ENCODE measurements around the gene CRYBG2.

CRYBG2 gene

DNA sequence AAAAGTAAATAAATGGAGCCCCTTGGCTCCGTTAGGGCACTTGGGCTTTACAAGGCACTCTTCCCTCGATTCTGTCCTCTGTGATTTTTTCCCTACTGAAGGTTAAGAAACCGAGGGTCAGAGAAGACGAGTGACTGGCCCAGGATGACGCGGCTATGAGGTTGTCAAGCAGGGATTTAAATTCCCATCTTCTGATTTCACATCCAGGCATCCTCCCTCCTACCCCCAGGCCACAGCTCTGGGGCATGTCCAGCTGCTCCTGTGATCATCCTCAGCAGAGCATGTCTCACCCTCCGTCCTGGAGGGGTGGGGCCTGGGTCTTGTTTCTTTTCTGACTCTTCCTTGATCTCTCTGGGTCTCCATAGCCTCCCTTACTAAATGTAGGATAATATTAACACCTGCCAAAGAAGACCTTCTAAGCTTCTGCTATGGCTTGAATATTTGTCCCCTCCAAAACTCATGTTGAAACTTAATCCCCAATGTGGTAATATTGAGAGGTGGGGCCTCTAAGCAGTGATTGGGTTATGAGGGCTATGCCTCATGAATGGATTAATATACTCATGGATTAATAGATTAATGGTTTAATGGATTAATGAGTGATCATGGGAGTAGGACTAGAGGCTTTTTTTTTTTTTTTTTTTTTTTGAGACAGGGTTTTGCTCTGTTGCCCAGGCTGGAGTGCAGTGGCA is 4.6 kb downstream of the CRYBG2 start:
- Histone ChIP-seq H3K4me1 (ENCODE audit: insufficient read depth, low read length) (no peaks in the 10 kb centered on the region), H3K4me3 (ENCODE audit: low read depth in 1 of 2, low read length in 2 of 2) (no peak overlapping the region), H3K27me3 (ENCODE audit: insufficient read depth, low read length, poor library complexity) (no peaks in the 10 kb centered on the region), H3K27ac (ENCODE audit: low read length) (no peak overlapping the region), H4K20me1 (ENCODE audit: insufficient read depth, low read length) (no peaks in the 10 kb centered on the region), H3K4me2 (ENCODE audit: insufficient read depth, low read length) (no peak overlapping the region), H3K79me2 (ENCODE audit: insufficient read depth, low read length) (no peaks in the 10 kb centered on the region), H3K9ac (ENCODE audit: low read depth, low read length) (no peak overlapping the region), H3K9me3 (ENCODE audit: insufficient read depth, low read length, severe bottlenecking) (no peaks in the 10 kb centered on the region), H3K36me3 (ENCODE audit: insufficient read depth, low read length) (no peaks in the 10 kb centered on the region), H2AFZ (ENCODE audit: low read depth, low read length) (no peak overlapping the region)
- DNase-seq (no peak), ATAC-seq (ENCODE audit: insufficient read depth, low read depth) (no peak)
- TF ChIP-seq, protein P1, sequence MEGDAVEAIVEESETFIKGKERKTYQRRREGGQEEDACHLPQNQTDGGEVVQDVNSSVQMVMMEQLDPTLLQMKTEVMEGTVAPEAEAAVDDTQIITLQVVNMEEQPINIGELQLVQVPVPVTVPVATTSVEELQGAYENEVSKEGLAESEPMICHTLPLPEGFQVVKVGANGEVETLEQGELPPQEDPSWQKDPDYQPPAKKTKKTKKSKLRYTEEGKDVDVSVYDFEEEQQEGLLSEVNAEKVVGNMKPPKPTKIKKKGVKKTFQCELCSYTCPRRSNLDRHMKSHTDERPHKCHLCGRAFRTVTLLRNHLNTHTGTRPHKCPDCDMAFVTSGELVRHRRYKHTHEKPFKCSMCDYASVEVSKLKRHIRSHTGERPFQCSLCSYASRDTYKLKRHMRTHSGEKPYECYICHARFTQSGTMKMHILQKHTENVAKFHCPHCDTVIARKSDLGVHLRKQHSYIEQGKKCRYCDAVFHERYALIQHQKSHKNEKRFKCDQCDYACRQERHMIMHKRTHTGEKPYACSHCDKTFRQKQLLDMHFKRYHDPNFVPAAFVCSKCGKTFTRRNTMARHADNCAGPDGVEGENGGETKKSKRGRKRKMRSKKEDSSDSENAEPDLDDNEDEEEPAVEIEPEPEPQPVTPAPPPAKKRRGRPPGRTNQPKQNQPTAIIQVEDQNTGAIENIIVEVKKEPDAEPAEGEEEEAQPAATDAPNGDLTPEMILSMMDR (IDR thresholded peaks at IDR 0.05; ENCODE audit: borderline replicate concordance, extremely low read depth, low read length, poor library complexity, severe bottlenecking) = no peak
- TF ChIP-seq EZH2 (IDR thresholded peaks at IDR 0.05; ENCODE audit: borderline replicate concordance, low read depth, low read length, severe bottlenecking) = no peak

- Histone ChIP-seq H4K20me1 (ENCODE audit: insufficient read depth, low read length) (no peaks in the 10 kb centered on the region), H3K4me3 (ENCODE audit: low read depth in 1 of 2, low read length in 2 of 2) (no peak overlapping the region), H3K9ac (ENCODE audit: low read depth, low read length) (no peak overlapping the region), H3K79me2 (ENCODE audit: insufficient read depth, low read length) (no peaks in the 10 kb centered on the region), H2AFZ (ENCODE audit: low read depth, low read length) (no peak overlapping the region), H3K4me1 (ENCODE audit: insufficient read depth, low read length) (no peaks in the 10 kb centered on the region), H3K36me3 (ENCODE audit: insufficient read depth, low read length) (no peaks in the 10 kb centered on the region), H3K4me2 (ENCODE audit: insufficient read depth, low read length) (no peak overlapping the region), H3K27ac (ENCODE audit: low read length) (no peak overlapping the region), H3K27me3 (ENCODE audit: insufficient read depth, low read length, poor library complexity) (no peaks in the 10 kb centered on the region), H3K9me3 (ENCODE audit: insufficient read depth, low read length, severe bottlenecking) (no peaks in the 10 kb centered on the region)
- ATAC-seq (ENCODE audit: insufficient read depth, low read depth) (no peak), DNase-seq (no peak)
- TF ChIP-seq EZH2 (IDR thresholded peaks at IDR 0.05; ENCODE audit: borderline replicate concordance, low read depth, low read length, severe bottlenecking) = no peak
- TF ChIP-seq, protein P1 (IDR thresholded peaks at IDR 0.05; ENCODE audit: borderline replicate concordance, extremely low read depth, low read length, poor library complexity, severe bottlenecking) = no peak
Measured at GRCh38 chr1:26346274-26347033, 7.5 kb downstream of the CRYBG2 start.

GRCh38 chr1:26345718-26346117 is 8.2 kb downstream of the CRYBG2 start:
- no peak for DNase-seq
- Histone ChIP-seq H3K4me3 (ENCODE audit: low read depth in 1 of 2, low read length in 2 of 2) (no peak overlapping the region), H3K9ac (ENCODE audit: low read depth, low read length) (no peak overlapping the region), H3K4me1 (ENCODE audit: insufficient read depth, low read length) (no peaks in the 10 kb centered on the region), H3K79me2 (ENCODE audit: insufficient read depth, low read length) (no peaks in the 10 kb centered on the region), H3K27ac (ENCODE audit: low read length) (no peak overlapping the region), H2AFZ (ENCODE audit: low read depth, low read length) (no peak overlapping the region), H3K27me3 (ENCODE audit: insufficient read depth, low read length, poor library complexity) (no peaks in the 10 kb centered on the region), H3K36me3 (ENCODE audit: insufficient read depth, low read length) (no peaks in the 10 kb centered on the region), H3K9me3 (ENCODE audit: insufficient read depth, low read length, severe bottlenecking) (no peaks in the 10 kb centered on the region), H3K4me2 (ENCODE audit: insufficient read depth, low read length) (no peak overlapping the region), H4K20me1 (ENCODE audit: insufficient read depth, low read length) (no peaks in the 10 kb centered on the region)
- TF ChIP-seq, protein P1 (IDR thresholded peaks at IDR 0.05; ENCODE audit: borderline replicate concordance, extremely low read depth, low read length, poor library complexity, severe bottlenecking) = no peak
- no peak for TF ChIP-seq EZH2 (IDR thresholded peaks at IDR 0.05; ENCODE audit: borderline replicate concordance, low read depth, low read length, severe bottlenecking)
- ATAC-seq (ENCODE audit: insufficient read depth, low read depth) = no peak
